Erythroblast (primary cell): ENCODE measurements around the gene SLC35F2.
"Not testable (repeated sequence)": the region's sequence is repeated elsewhere in the genome, so short reads cannot be mapped to it uniquely, and the experiment has no call there.

ENCODE experiments used
- DNase-seq, 2 experiments: peaks; one replicate each; lab custom pipeline; 2025; lab: John Stamatoyannopoulos, UW
- GATA1 ChIP-seq: IDR thresholded peaks from 2 replicates; pipeline ENCODE4 v1.6.1; 2011; ENCODE audit warnings: low read depth, mild to moderate bottlenecking, control low read depth, low read length, moderate library complexity
- POLR2A ChIP-seq: IDR thresholded peaks from 2 replicates; pipeline ENCODE4 v1.6.1; 2011; ENCODE audit warnings: mild to moderate bottlenecking, low read length

SLC35F2 gene

DNA sequence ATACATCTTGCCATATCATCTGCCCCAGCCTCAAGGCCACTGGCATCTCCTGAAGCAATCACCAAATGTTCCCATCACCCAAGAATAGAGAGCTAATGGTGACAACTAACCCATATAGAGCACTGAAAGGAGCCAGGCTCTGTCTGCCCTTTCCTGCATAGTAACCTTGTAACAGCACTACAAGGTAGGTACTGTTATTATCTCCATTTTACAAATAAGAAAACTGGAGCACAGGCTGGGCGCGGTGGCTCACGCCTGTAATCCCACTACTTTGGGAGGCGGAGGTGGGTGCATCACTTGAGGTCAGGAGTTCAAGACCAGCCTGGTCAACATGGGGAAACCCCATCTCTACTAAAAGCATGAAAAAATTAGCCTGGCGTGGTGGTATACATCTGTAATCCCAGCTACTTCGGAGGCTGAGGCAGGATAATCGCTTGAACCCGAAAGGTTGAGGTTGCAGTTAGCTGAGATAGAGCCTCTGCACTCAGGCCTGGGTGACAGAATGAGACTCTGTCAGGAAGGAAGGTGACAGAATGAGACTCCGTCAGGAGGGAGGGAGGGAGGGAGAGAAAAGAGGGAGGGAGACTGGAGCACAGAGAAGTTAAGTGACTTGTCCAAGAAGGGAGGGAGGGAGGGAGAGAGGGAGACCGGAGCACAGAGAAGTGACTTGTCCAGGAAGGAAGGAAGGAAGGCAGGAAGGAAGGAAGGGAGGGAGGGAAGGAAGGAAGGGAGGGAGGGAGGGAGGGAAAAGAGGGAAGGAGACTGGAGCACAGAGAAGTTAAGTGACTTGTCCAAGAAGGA lies 2.2 kb downstream of the SLC35F2 start:
- DNase-seq: no peak
- no peak for TF ChIP-seq GATA1
- TF ChIP-seq POLR2A: no peak

- DNase-seq: no peak
- TF ChIP-seq POLR2A (no peak), GATA1 (no peak)
Observed at GRCh38 chr11:107853070-107853469, 5.5 kb downstream of the SLC35F2 start.

DNA sequence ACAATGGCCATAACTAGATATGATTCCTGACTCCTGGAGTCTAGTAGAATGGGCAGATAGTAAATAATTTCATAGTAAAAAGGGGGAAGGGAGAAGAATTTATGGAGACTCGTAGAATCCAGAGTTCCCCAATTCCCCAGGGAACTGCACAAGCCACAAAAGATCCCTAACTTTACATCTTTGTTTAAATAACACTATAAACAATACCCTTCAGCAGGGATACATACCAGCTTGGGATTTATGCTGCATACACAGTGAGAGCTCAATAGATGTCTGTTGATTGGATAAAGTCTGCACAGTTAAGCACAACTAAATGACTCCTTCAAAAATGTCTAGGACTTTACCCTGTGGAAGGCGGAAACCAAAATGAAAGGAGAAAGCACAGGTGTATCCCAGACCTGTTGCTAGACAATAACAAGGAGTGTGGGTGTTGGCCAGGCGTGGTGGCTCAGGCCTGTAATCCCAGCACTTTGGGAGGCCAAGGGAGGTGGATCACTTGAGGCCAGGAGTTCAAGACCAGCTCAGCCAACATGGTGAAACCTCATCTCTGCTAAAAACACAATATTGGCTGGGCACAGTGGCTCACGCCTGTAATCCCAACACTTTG lies 6.8 kb downstream of the SLC35F2 start:
- DNase-seq: no peak
- TF ChIP-seq POLR2A (no peak), GATA1 (no peak)

GRCh38 chr11:107849790-107850189 lies 8.8 kb downstream of the SLC35F2 start:
- TF ChIP-seq GATA1: no peak
- TF ChIP-seq POLR2A: no peak
- DNase-seq: no peak

- no peak for DNase-seq
- no peak for TF ChIP-seq POLR2A
- no peak for TF ChIP-seq GATA1
Observed at GRCh38 chr11:107848345-107848744, 10.2 kb downstream of the SLC35F2 start.

GRCh38 chr11:107847184-107847583 lies 11.4 kb downstream of the SLC35F2 start:
- TF ChIP-seq GATA1 (no peak), POLR2A (no peak)

DNA sequence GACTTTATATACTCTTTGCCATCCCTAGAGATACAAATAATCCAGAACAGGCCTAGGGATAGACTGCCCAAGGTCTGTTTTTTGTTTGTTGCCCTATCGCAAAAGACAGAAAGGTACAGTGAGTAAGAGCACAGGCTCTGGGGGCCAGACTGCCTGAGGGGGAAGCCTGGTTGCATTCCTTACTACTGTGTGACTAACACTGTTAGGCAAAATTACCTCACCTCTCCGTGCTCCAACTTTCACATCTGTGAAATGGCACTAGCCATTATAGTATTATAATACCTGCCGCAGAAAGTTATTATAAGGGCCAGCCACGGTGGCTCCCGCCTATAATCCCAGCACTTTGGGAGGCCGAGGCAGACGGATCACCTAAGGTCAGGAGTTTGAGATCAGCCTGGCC lies 14.5 kb downstream of the SLC35F2 start:
- no peak for DNase-seq
- TF ChIP-seq GATA1 (no peak), POLR2A (no peak)

More at GRCh38 chr11:107847184-107847583, 11.4 kb downstream of the SLC35F2 start:
- DNase-seq: no peak

GRCh38 chr11:107842412-107843100 lies 16.0 kb downstream of the SLC35F2 start:
- no peak for DNase-seq
- TF ChIP-seq POLR2A (no peak), GATA1 (no peak)

- no peak for TF ChIP-seq POLR2A
- TF ChIP-seq GATA1: no peak
- DNase-seq: no peak
Observed at GRCh38 chr11:107840129-107840484, 18.5 kb downstream of the SLC35F2 start.

- no peak for DNase-seq
- no peak for TF ChIP-seq POLR2A
Observed at GRCh38 chr11:107836851-107837250, 21.7 kb downstream of the SLC35F2 start.

DNA sequence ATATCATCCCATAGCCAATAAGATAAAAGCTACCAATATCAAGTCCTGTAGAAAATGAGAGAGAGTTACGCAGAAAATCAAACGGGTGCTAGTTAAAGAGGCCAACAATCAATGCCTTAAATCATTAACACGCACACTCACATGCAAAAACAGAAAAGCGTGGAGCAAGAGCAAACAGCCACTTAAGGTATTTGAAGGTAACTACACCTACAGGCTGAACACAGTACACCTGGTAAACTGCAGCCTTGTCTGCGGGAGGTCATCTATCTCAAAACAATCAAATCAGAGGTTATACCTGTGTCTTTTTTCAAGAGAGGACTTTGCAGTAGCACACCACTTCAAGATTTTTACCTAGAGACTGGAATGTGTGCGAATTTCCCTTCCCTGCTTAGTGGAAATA lies 23.6 kb downstream of the SLC35F2 start:
- DNase-seq: no peak

GRCh38 chr11:107833926-107834325 lies 24.7 kb downstream of the SLC35F2 start:
- not testable (repeated sequence) for DNase-seq

More for the DNA sequence above, 23.6 kb downstream of the SLC35F2 start:
- no peak for TF ChIP-seq GATA1
- no peak for TF ChIP-seq POLR2A

- TF ChIP-seq GATA1 (no peak), POLR2A (no peak)
- no peak for DNase-seq
Observed at GRCh38 chr11:107830915-107831540, 27.6 kb downstream of the SLC35F2 start.

DNA sequence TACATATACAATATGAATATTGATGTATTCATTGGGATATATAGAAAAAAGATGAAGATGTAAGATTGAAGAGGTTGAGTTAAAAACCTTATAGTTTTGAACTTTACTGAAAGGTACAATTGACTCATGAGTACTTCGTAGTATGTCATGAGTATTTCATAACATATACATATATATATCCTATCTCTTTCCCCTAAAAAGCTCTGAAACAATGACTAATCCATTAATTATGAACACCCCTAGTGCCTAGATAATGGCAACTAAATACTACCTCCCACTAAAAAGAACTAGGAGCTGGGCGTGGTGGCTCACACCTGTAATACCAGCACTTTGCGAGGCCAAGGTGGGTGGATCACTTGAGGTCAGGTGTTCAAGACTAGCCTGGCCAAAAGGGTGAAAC lies 31.5 kb downstream of the SLC35F2 start:
- DNase-seq: no peak
- TF ChIP-seq POLR2A: no peak
- TF ChIP-seq GATA1: no peak

DNA sequence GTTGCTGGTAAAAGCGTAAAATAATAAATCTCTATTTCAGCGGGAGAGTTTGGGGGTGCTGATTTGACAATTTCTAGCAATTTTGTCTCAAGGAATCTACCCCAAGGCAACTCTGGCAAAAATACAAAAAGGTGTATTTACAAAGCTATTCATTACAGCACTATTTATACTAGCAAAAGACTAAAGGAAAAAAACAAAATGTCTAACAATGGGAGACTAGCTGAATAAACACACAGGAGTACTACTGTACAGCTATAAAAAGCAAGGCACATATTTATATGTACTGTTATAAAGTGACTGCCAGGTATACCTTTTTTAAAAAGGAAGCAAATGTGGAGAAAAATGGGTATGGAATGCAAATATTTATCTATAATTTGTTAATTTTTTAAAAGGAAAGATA lies 32.7 kb downstream of the SLC35F2 start:
- TF ChIP-seq POLR2A: no peak
- TF ChIP-seq GATA1: no peak

More for the DNA sequence above, 32.7 kb downstream of the SLC35F2 start:
- DNase-seq: no peak
